SH-SY5Y (cell line): ENCODE measurements around the gene CDH4.

Source experiments
- GATA2 ChIP-seq: IDR thresholded peaks from 2 replicates; pipeline ENCODE4 v1.6.1; 2011; ENCODE audit warnings: mild to moderate bottlenecking, low read depth, low read length
- GATA3 ChIP-seq: IDR thresholded peaks from 2 replicates; pipeline ENCODE4 v1.6.1; 2011; ENCODE audit warnings: low read depth, mild to moderate bottlenecking, low read length, moderate library complexity

DNA sequence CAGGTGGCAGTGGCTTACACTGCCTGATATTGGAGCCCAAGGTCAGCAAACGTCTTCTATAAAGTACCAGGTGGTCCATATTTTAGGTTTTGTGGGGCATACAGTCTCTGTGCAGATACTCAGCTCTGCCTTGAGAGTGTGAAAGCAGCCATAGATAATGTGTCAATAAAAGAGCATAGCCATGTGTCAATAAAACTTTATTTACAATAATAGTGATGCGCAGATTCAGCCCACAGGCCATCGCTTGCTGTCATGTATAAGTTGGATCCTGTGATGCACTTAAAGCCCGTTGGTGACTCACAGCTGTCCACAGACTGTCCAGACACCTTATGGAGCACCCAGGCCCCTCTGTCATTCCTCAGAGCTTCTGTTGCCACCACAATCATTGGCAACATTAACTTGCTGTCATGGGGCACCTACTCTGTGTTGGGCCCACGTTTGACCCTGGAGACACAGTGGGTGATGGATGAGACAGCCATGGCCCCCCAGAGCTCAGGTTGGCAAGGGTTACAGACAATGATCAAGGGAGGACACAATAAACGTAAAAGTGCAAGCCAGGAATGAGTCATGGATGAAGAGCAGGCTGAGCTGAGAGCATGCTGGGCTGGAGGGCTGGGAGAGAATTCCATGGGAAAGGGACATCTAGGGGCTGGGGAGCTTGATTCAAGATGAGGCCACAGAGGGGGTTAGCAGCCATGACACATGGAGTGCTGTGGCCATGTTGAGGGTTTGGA, 640.0 kb downstream of the CDH4 start:
- TF ChIP-seq GATA2 (no peak), GATA3 (no peak)
